K562 (cell line): Measurements from ENCODE around the gene HSD3B2. TPM values are rescaled to one million over a fixed set of nuclear protein-coding genes. Genes with fewer than 3 reads are reported as not detected.

Experiments used
- ATAC-seq: fragments of 200-7000 bp; cut with Tn5 transposase; 3 replicates; pipeline ENCODE4 v1.9.1; 2020; ENCODE audit warnings: moderate library complexity
- BruUV-seq: library from RNA; stranded (reverse); fragments of 400-500 nt; replicated peaks from 2 replicates; lab custom pipeline; 2021; lab: Mats Ljungman, UMichigan
- CTCF ChIA-PET: fragments of 300-600 bp; formaldehyde crosslinking; extraction: SDS; loops from one replicate; lab custom pipeline; 2021; ENCODE audit warnings: low intra/inter-chr PET ratio; lab: Yijun Ruan, JAX
- POLR2A ChIA-PET: fragments of 300-600, 350-650 bp; sonication (Branson Sonifier 250); formaldehyde crosslinking; extraction: SDS; loops from one replicate; lab custom pipeline; 2021; ENCODE audit warnings: antibody characterized with exemption, inconsistent platforms; lab: Yijun Ruan, JAX
- DNase-seq, 4 experiments: peaks; one replicate each; pipeline versions ENCODE4 v3.0.0 to v3.0.0-alpha.2; 2011 to 2018; ENCODE audit warnings: low spot score in 3 of 4, mixed read lengths in 3 of 4; ENCODE audit errors: extremely low read depth in 1 of 4
- FAIRE-seq: peaks from 2 replicates; lab custom pipeline; 2011; peaks lifted over from hg19 to GRCh38; lab: Jason Lieb, UNC
- H2AFZ ChIP-seq: 2 replicates; pipeline ENCODE4 v1.6.0; 2011; ENCODE audit warnings: low read depth, low read length, control low read depth, inconsistent platforms
- H3K27ac ChIP-seq: fragments of 200-600 bp; 3 replicates; pipeline ENCODE4 v1.8.0; 2011; ENCODE audit warnings: low read depth, mild to moderate bottlenecking, control low read depth, inconsistent platforms, low read length, moderate library complexity, mixed read lengths; ENCODE audit errors: extremely low read depth
- H3K27me3 ChIP-seq, 2 experiments: fragments of 300-600 bp in 1 of 2; 2 replicates in 1 of 2; 3 replicates in 1 of 2; pipeline versions ENCODE4 v1.6.0 to v1.8.0; 2011; ENCODE audit warnings: inconsistent platforms in 2 of 2, low read length in 2 of 2, mild to moderate bottlenecking in 1 of 2, mixed read lengths in 1 of 2, moderate library complexity in 1 of 2; ENCODE audit not compliant: control insufficient read depth in 2 of 2, insufficient read depth in 2 of 2
- H3K36me3 ChIP-seq: fragments of 300-600 bp; 3 replicates; pipeline ENCODE4 v1.8.0; 2011; ENCODE audit warnings: mild to moderate bottlenecking, low read length, inconsistent platforms; ENCODE audit not compliant: control insufficient read depth, insufficient read depth
- H3K4me1 ChIP-seq, 2 experiments: fragments of 200-600 bp in 1 of 2; replicated peaks in 1 of 2; 2 replicates in 1 of 2; 3 replicates in 1 of 2; pipeline versions ENCODE4 v1.5.1 to v1.8.0; 2011; ENCODE audit warnings: inconsistent platforms in 2 of 2, low read length in 2 of 2, mild to moderate bottlenecking in 1 of 2, mixed read lengths in 1 of 2, moderate library complexity in 1 of 2; ENCODE audit not compliant: control insufficient read depth in 2 of 2, insufficient read depth in 2 of 2
- H3K4me2 ChIP-seq: 2 replicates; pipeline ENCODE4 v1.6.1; 2011; ENCODE audit warnings: low read length, control low read depth, inconsistent platforms, mixed read lengths; ENCODE audit not compliant: insufficient read depth
- H3K4me3 ChIP-seq: fragments of 200-600 bp; sonication (generic), shearing (Covaris generic); 2 replicates; pipeline ENCODE4 v1.5.1; 2016; ENCODE audit warnings: control low read depth, inconsistent platforms
- H3K79me2 ChIP-seq: fragments of 200-600 bp; 3 replicates; pipeline ENCODE4 v1.8.0; 2011; ENCODE audit warnings: low read length, inconsistent platforms; ENCODE audit not compliant: control insufficient read depth, insufficient read depth
- H3K9ac ChIP-seq, 2 experiments: 2 replicates each; pipeline versions ENCODE4 v1.6.0 to v1.6.1; 2011; ENCODE audit warnings: low read depth in 2 of 2, low read length in 2 of 2, control low read depth in 1 of 2, inconsistent platforms in 1 of 2, mild to moderate bottlenecking in 1 of 2, mixed read lengths in 1 of 2; ENCODE audit not compliant: insufficient read depth in 1 of 2
- H3K9me1 ChIP-seq: one replicate; pipeline ENCODE4 v1.6.0; 2011; ENCODE audit warnings: inconsistent platforms, mild to moderate bottlenecking, low read length, moderate library complexity; ENCODE audit not compliant: control insufficient read depth, insufficient read depth
- H3K9me3 ChIP-seq: replicated peaks from 2 replicates; pipeline ENCODE4 v1.5.1; 2011; ENCODE audit warnings: low read depth, low read length, inconsistent platforms; ENCODE audit not compliant: control insufficient read depth, insufficient read depth
- H4K20me1 ChIP-seq: replicated peaks from 2 replicates; pipeline ENCODE4 v1.6.1; 2011; ENCODE audit warnings: low read length, inconsistent platforms, mixed read lengths; ENCODE audit not compliant: control insufficient read depth, insufficient read depth
- BACH1 ChIP-seq: fragments of 200-800 bp; sonication (Bioruptor generic); IDR thresholded peaks from 2 replicates; pipeline ENCODE4 v1.6.1; 2016; ENCODE audit warnings: missing genetic modification characterization, missing compliant biosample characterization
- GTF2A2 ChIP-seq: IDR thresholded peaks from 2 replicates; pipeline ENCODE4 v1.6.1; 2016; ENCODE audit warnings: mild to moderate bottlenecking, missing genetic modification characterization, missing compliant biosample characterization
- HINFP ChIP-seq: fragments of 450-650 bp; conservative IDR thresholded peaks from 2 replicates; pipeline ENCODE4 v1.6.1; 2016; ENCODE audit warnings: missing genetic modification characterization, low read depth, mild to moderate bottlenecking, control low read depth, missing compliant biosample characterization
- KDM1A ChIP-seq, 2 experiments: fragments of 450-650 bp; IDR thresholded peaks; 2 replicates each; pipeline ENCODE4 v1.6.1; 2016; ENCODE audit warnings: mild to moderate bottlenecking in 2 of 2
- PHF21A ChIP-seq: fragments of 450-650 bp; IDR thresholded peaks from 2 replicates; pipeline ENCODE4 v1.6.1; 2017; ENCODE audit warnings: low read depth, borderline replicate concordance
- POLR3G ChIP-seq: IDR thresholded peaks from 2 replicates; pipeline ENCODE4 v1.6.1; 2011; ENCODE audit not compliant: insufficient read length, insufficient replicate concordance; ENCODE audit errors: extremely low read depth
- SNIP1 ChIP-seq: fragments of 450-650 bp; IDR thresholded peaks from 2 replicates; pipeline ENCODE4 v1.7.1; 2017; ENCODE audit warnings: low read depth, mild to moderate bottlenecking
- SPI1 ChIP-seq: IDR thresholded peaks from 2 replicates; pipeline ENCODE4 v1.6.1; 2011; ENCODE audit warnings: low read depth, low read length, control low read depth, borderline replicate concordance
- SREBF2 ChIP-seq: sonication (generic); formaldehyde crosslinking; IDR thresholded peaks from 2 replicates; pipeline ENCODE4 v1.4.0; 2020; ENCODE audit warnings: mild to moderate bottlenecking, missing genetic modification reagents
- ZBTB34 ChIP-seq: fragments of 250-450 bp; sonication (Bioruptor Pico); IDR thresholded peaks from 2 replicates; pipeline ENCODE4 v1.8.0; 2021; ENCODE audit warnings: mild to moderate bottlenecking, moderate library complexity
- ZNF354B ChIP-seq: fragments of 250-450 bp; sonication (Bioruptor Pico); IDR thresholded peaks from 2 replicates; pipeline ENCODE4 v1.4.0; 2020
- ZNF644 ChIP-seq: fragments of 200-800 bp; sonication (Bioruptor generic); IDR thresholded peaks from 2 replicates; pipeline ENCODE4 v1.6.1; 2016; ENCODE audit warnings: low read depth, missing genetic modification characterization, missing compliant biosample characterization
- WGBS: fragments of 100-300 bp; shearing (Covaris generic); methylation state at CpG from one replicate; pipeline ENCODE4 v1.1.6; 2016; ENCODE audit warnings: low coverage, mixed read lengths; ENCODE audit not compliant: insufficient coverage; ENCODE audit errors: missing lambda C conversion rate; 5-methylcytosine and 5-hydroxymethylcytosine counted together
- in situ Hi-C: fragments of 300-500 bp; cut with MboI; formaldehyde crosslinking; loops from 4 replicates; pipeline ENCODE4 v1.15.0; 2018; ENCODE audit warnings: inconsistent platforms, mixed read lengths
- intact Hi-C: fragments of 100-400 bp; cut with micrococcal nuclease; formaldehyde crosslinking; loops from 2 replicates; pipeline ENCODE4 v1.14.2; 2022
- polyA plus RNA-seq, 8 experiments: library from polyadenylated mRNA; depleted of rRNA in 4 of 8; stranded (reverse) in 5 of 8; unstranded in 3 of 8; fragments of >200 nt; fragmentation: Nextera tagmentation in 2 of 8; fragmentation: Illumina TruSeq in 1 of 8; extraction: Ambion mirVana in 2 of 8; extraction: Trizol in 1 of 8; gene quantifications; 2 replicates each; pipeline versions ENCODE4 v1.2.1 to v1.2.3, GENCODE V29; 2011 to 2014; ENCODE audit warnings: inconsistent platforms in 1 of 8, missing spikeins in 1 of 8
- total RNA-seq, 7 experiments: library from RNA; depleted of rRNA in 6 of 7; stranded (reverse); fragments of >200 nt in 6 of 7; fragmentation: Illumina TruSeq in 2 of 7; extraction: Trizol in 2 of 7; gene quantifications; 2 replicates each; pipeline versions ENCODE4 v1.2.1 to v1.2.3, GENCODE V29; 2011 to 2021; ENCODE audit warnings: low replicate concordance in 1 of 7

HSD3B2 gene
- total and polyA plus RNA-seq, 9 of the 15 experiments (the other 6 are each of a cell fraction or from before 2014, with no cell fraction given): 1.1 TPM; not detected in 8

DNA sequence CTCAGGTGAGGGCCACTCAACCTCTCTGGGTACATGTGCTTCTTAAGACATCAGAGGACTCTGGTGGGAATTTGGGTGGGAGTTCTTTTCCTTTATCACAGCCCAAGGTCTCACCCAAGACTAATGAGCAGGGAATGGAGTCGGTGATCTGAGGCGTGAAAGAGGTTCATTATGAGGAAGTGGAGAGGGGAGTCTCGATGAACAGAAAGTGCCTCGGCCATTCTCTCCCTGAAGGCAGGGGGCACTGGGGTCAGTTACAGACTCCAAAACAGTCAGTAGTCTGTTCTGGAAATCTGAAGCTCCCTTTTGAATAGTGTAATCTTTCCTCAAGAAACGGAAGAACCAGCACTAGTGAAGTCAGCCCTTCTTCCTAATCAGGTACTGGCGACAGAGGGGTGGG, 36.2 kb downstream of the HSD3B2 start:
- TF ChIP-seq KDM1A (IDR thresholded peaks at IDR 0.05) (no peak), SPI1 (peak; percentile 56; the same call in 1 of the 2 replicates), ZNF354B (no peak)
- no TSS peak for BruUV-seq
- intact Hi-C loops (loop anchor here (10.0 kb wide), 1 partner anchor 64 kb away; no protein-coding TSS in a partner anchor), in situ Hi-C loops (no loop called here)
- no peaks in the 10 kb centered on the region; a peak in 3 of 5 replicates for H3K27me3 ChIP-seq
- no peaks in the 10 kb centered on the region for H3K36me3 ChIP-seq
- H3K9me3 ChIP-seq: no peaks in the 10 kb centered on the region
- H4K20me1 ChIP-seq: peaks cover 2% of the 10 kb centered on the region; the same call in 1 of the 2 replicates
- H3K9ac ChIP-seq: no peak overlapping the region
- ChIA-PET POLR2A (no interaction called here), CTCF (no interaction called here)
- no peak overlapping the region for H3K4me3 ChIP-seq
- H3K4me2 ChIP-seq: no peak overlapping the region
- H3K79me2 ChIP-seq: no peaks in the 10 kb centered on the region
- WGBS: 0% methylated on average over 6 of the region's 6 CpGs
- ATAC-seq: no peak
- H3K27ac ChIP-seq: no peak overlapping the region
- no peaks in the 10 kb centered on the region for H3K9me1 ChIP-seq
- no peaks in the 10 kb centered on the region for H3K4me1 ChIP-seq
- FAIRE-seq: no peak
- DNase-seq: no peak
- H2AFZ ChIP-seq: no peak overlapping the region

DNA sequence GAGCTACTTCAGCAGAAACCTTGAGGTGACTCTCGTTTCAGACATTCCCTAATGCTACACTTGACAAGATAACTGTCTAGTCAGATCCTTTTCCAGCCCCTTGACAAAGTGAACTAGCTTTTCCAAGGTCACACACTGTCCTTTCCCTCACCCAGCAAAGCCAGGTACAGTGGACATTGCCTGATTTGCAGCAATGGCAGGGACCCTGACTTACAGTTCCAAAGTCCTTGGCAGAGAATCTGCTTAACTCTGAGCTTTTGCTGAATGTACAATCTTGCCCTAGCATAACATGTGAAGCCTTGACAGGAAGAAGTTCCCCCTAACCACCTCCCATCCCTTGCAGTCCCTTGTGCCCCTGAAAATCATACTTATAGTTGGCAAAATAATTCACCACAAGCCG, 37.1 kb downstream of the HSD3B2 start:
- in situ Hi-C loops (no loop called here), intact Hi-C loops (loop anchor here (10.0 kb wide), 1 partner anchor 63 kb away; no protein-coding TSS in a partner anchor)
- no peak overlapping the region for H3K27ac ChIP-seq
- no TSS peak for BruUV-seq
- peaks cover 2% of the 10 kb centered on the region; the same call in 1 of the 2 replicates for H4K20me1 ChIP-seq
- WGBS: 0% methylated on average over 2 of the region's 2 CpGs
- ATAC-seq (no peak), FAIRE-seq (no peak), DNase-seq (no peak)
- H3K4me1 ChIP-seq: no peaks in the 10 kb centered on the region
- H3K9ac ChIP-seq: no peak overlapping the region
- ChIA-PET CTCF (no interaction called here), POLR2A (interaction anchor here (0.5 to 1.1 kb wide), 2 partner anchors 26 to 62 kb away, joined by 3 read pairs; no protein-coding TSS in a partner anchor)
- no peak overlapping the region for H3K4me3 ChIP-seq
- H3K9me3 ChIP-seq: no peaks in the 10 kb centered on the region
- no peaks in the 10 kb centered on the region for H3K9me1 ChIP-seq
- no peak overlapping the region for H3K4me2 ChIP-seq
- no peaks in the 10 kb centered on the region for H3K36me3 ChIP-seq
- H3K27me3 ChIP-seq: no peaks in the 10 kb centered on the region; a peak in 3 of 5 replicates
- no peak overlapping the region for H2AFZ ChIP-seq
- H3K79me2 ChIP-seq: no peaks in the 10 kb centered on the region
- TF ChIP-seq HINFP (tag) (no peak), SNIP1 (no peak), BACH1 (tag) (no peak), PHF21A (no peak), ZNF644 (tag) (no peak), ZBTB34 (CRISPR knock-in tag) (no peak), POLR3G (no peak), SREBF2 (no peak), GTF2A2 (tag) (no peak)
